HG02798 (cell line): Measurements from ENCODE around the gene TLE4.

Experiments
- ATAC-seq: cut with Tn5 transposase; IDR thresholded peaks from one replicate; pipeline ENCODE4 v1.9.1; 2021; ENCODE audit warnings: mild to moderate bottlenecking; ENCODE audit not compliant: unreplicated experiment, poor library complexity

TLE4 gene

GRCh38 chr9:79684711-79685575 is 113.2 kb downstream of the TLE4 start:
- no peak for ATAC-seq

- no peak for ATAC-seq
Measured at GRCh38 chr9:79685577-79685976, 113.8 kb downstream of the TLE4 start.

DNA sequence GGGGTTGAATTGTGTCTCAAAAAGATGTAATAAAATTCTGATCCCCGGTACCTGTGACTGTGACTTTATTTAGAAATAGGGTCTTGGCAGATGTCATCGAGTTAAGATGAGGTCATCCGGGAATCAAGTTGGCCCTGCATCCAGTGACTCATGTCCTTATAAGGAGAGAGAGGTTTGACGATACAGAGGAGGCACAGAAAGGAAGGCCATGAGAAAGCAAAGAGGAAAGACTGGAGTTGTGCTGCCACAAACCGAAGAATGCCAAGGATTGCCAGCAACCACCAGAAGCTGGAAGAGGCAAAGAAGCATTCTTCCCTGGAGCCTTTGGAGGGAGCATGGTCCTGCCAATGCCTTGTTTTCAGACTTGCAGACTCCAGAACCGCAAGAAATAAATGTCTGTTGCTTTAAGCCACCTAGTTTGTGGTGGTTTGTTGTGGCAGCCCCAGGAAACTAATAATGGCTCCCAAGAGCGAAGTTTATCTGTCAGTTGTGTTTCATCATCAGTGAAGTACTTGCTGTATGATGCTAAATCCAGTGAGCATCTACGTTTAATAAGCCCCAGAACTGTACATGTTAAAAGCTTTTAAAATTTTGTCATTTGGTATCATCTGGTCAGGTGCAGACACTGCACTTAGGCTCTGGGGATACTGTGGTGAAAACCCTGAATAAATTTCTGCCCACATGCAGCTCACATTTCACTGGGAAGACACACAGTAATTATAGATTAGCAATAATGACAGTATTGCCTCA is 114.8 kb downstream of the TLE4 start:
- ATAC-seq = no peak

GRCh38 chr9:79687131-79687447 is 115.3 kb downstream of the TLE4 start:
- no peak for ATAC-seq

- no peak for ATAC-seq
Measured at GRCh38 chr9:79688363-79688762, 116.6 kb downstream of the TLE4 start.

DNA sequence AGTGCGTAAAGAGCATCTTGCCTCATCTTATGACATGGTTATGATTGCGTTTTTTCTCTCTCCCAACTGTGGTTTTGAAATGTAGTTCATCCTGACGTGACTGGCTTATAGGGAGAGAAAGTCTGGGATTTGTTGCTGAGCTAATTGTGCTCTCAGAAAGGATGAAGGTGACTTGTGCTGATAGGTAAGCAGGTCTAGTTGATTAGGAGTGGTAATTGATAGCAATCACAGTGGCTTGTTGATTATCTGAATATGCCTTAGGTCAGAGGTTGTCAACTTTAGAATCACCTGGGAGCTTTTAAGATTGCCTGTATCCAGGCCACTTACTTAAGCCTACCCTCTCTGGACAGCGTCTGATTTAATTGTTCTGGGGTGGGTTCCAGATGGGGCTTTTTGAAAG is 117.8 kb downstream of the TLE4 start:
- ATAC-seq = no peak

- no peak for ATAC-seq
Measured at GRCh38 chr9:79691496-79691895, 119.7 kb downstream of the TLE4 start.

GRCh38 chr9:79692857-79693571 is 121.2 kb downstream of the TLE4 start:
- ATAC-seq = no peak

- ATAC-seq = no peak
Measured at GRCh38 chr9:79693750-79694149, 122.0 kb downstream of the TLE4 start.

GRCh38 chr9:79694208-79694607 is 122.4 kb downstream of the TLE4 start:
- ATAC-seq = no peak

DNA sequence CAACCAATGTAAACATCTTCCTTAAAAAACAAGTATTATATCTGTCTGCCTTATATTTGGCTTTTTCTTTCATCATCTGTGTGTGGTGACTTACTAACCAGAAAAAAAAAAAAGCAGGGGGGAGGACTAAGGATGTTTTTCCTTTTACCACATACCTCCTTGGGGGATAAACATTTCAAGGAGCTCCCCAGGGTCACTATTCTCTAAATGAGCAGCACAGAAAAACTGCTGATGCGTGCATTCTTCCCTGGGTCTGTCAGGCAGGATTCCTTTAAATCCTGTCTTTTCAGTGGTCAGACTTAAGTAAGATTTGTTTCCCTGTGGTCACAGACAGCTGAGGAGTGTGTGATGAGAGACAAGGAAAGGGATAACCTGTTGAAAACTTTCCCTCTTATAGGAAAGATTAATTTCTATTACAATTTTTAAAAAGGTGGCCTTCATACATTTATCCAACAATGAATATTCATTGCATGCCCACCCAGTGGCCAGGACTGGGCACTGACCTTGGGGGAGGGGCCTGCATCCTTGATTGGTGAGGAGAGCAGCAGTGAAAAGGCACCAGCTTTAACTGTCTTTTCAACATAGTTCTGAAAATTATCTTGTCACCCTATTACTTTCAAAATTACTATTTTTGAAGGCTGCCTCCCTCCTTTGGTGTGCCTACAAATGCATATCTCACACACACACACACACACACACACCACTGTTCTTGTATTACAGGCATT is 123.1 kb downstream of the TLE4 start:
- ATAC-seq = no peak

DNA sequence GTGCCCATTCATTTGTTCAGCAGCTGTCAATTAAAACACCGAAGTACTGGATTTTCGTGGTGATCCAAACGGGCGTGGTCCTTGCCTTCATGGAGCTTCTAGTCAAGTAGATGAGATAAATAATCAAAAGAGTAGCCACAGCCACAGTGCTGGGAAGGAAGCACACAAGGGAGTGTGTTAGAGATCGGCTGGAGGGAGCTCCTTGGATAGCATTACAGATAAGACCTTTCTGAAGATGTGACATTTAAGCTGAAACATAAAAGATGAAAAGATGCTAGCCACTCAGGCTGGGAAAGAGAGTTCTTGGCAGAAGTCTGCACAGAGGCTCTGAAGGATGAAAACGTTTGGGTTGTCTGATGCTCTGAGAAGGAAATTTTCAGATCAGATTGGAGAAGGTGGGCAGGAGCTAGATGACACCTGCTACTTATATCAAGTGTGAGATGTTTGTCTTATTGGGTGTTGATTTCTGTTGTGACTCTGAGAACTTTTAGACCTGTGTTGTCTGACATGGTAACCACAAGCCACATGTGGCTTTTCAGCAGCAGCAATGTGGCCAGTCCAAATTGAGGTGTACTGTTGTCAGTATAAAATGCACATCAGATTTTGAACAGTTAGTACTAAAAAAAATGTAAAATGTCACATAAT is 123.9 kb downstream of the TLE4 start:
- ATAC-seq = peak; percentile 65

GRCh38 chr9:79698967-79699366 is 127.2 kb downstream of the TLE4 start:
- ATAC-seq = no peak

- no peak for ATAC-seq
Measured at GRCh38 chr9:79699479-79699878, 127.7 kb downstream of the TLE4 start.

DNA sequence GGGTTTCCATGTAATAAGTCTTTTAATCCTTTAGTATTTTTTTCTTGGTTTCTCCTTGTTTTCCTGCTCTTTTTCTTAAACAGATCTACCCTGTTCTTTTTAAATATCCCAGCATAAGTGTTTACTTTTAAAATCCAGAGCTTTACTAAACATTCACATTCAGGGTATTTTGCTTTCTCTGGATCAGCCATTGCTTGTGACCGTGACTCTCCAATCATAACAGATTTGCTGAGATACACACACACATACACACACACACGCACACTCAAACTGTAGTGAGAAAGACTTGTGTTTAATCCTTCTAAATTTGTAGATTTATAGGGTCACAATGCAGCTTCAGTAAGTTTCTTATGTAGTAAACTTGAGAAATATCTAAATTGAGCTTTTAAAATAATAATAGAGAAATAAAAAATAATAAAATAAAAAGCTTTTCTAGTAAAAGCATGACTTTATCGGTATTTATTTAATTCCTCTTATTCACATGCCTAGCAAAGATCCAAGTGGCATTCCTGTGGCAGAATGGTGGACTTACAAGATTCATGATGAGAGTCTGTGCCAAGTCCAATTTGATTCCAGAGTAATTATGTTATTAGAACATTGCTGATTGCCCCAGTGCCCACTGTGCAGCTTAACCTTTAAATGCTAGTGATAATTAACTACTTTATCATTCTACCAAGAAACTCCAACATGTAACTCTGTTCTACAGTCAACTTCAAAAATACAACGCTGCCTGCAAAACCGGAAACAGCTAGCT is 129.0 kb downstream of the TLE4 start:
- ATAC-seq = no peak

DNA sequence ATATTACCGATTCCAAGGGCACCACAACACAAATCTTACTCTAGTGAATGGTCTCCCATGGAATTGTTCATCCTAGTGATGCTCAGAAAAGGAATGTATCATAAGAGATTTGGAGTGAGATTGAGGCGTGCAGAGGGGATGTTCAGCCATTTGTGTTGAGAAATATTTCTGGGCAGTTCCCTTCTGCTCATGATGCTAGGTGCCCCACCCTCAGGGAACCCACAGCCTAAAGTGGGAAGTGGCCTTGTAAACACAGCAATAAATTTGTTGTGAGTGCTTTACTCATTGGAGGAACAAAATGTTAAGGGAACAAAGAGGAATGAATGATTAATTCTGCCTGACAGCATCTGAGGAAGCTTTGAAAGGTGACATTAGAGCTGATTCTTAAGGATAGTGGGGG is 129.9 kb downstream of the TLE4 start:
- ATAC-seq = no peak

GRCh38 chr9:79705704-79706103 is 133.9 kb downstream of the TLE4 start:
- ATAC-seq = no peak

DNA sequence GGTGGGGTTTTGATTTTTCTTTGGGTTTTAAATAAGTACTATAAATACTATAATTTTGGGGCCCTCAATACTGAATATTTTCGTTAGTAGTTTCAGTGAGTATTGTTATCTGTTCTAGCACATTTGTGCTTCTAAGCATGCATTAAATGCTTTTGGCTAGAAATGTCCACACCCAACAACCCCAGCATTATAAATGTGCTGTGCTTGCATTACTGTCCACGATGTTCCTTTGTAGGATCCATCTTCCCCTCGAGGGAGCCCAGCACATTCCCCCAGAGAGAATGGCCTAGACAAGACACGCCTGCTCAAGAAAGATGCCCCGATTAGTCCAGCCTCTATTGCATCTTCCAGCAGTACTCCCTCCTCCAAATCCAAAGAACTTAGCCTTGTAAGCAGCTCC is 134.7 kb downstream of the TLE4 start:
- no peak for ATAC-seq

DNA sequence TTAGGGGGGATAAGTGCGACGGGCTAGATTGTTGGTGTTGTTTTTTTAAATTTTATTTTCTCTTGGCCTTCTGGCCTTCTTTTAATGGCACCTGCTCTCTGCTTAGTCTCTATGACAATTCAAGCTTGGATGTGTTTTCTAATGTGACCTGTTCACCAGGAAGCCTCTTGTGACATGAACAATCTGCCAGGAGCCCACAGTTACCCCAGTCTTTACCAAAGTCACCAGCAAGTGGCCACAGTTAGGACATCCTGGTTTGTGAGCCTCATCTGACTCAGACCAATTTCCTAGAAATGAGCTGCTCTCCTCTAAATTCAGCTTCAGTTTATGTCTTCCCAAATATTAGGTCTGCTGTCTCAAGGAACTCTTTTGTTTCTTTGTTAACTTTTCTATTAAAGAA is 135.8 kb downstream of the TLE4 start:
- no peak for ATAC-seq
